NB4 (cell line): ENCODE data around the gene USP31.

ENCODE experiments used
- CTCF ChIP-seq: IDR thresholded peaks from one replicate; pipeline ENCODE4 v1.5.1; 2012; ENCODE audit warnings: low read depth, low read length
- MAX ChIP-seq: IDR thresholded peaks from 2 replicates; pipeline ENCODE4 v1.6.1; 2011; ENCODE audit warnings: low read depth, low read length
- MYC ChIP-seq: IDR thresholded peaks from 2 replicates; pipeline ENCODE4 v1.6.1; 2011; ENCODE audit warnings: low read depth, low read length
- POLR2A ChIP-seq: IDR thresholded peaks from 2 replicates; pipeline ENCODE4 v1.6.1; 2011; ENCODE audit warnings: mild to moderate bottlenecking; ENCODE audit not compliant: insufficient read length; ENCODE audit errors: extremely low read depth

GRCh38 chr16:23172994-23173393, 23.7 kb upstream of the USP31 start:
- TF ChIP-seq MYC = no peak
- TF ChIP-seq CTCF = no peak
- no peak for TF ChIP-seq POLR2A
- TF ChIP-seq MAX = no peak
